Panc1 (cell line): ENCODE data around the gene PTPRO.

Experiments
- REST ChIP-seq, 2 experiments: IDR thresholded peaks; 2 replicates each; pipeline ENCODE4 v1.6.1; 2011 to 2012; ENCODE audit warnings: low read depth in 2 of 2, control low read depth in 1 of 2, low read length in 1 of 2, mild to moderate bottlenecking in 1 of 2, moderate library complexity in 1 of 2; ENCODE audit not compliant: insufficient read depth in 1 of 2
- TF ChIP-seq, protein P1 (sequence below): fragments of 450-650 bp; IDR thresholded peaks from 2 replicates; pipeline ENCODE4 v1.5.1; 2017; ENCODE audit warnings: mild to moderate bottlenecking

GRCh38 chr12:15468911-15469310 lies 146.6 kb downstream of the PTPRO start:
- TF ChIP-seq, protein P1, sequence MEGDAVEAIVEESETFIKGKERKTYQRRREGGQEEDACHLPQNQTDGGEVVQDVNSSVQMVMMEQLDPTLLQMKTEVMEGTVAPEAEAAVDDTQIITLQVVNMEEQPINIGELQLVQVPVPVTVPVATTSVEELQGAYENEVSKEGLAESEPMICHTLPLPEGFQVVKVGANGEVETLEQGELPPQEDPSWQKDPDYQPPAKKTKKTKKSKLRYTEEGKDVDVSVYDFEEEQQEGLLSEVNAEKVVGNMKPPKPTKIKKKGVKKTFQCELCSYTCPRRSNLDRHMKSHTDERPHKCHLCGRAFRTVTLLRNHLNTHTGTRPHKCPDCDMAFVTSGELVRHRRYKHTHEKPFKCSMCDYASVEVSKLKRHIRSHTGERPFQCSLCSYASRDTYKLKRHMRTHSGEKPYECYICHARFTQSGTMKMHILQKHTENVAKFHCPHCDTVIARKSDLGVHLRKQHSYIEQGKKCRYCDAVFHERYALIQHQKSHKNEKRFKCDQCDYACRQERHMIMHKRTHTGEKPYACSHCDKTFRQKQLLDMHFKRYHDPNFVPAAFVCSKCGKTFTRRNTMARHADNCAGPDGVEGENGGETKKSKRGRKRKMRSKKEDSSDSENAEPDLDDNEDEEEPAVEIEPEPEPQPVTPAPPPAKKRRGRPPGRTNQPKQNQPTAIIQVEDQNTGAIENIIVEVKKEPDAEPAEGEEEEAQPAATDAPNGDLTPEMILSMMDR = no peak
- no peak for TF ChIP-seq REST (IDR thresholded peaks at IDR 0.05; ENCODE audit: insufficient read depth in 1 of 2, low read depth in 2 of 2, low read length in 1 of 2)
